GM12864 (cell line): ENCODE results near the gene TDRD3.
"Not testable (repeated sequence)": the region's sequence is repeated elsewhere in the genome, so short reads cannot be mapped to it uniquely, and the experiment has no call there.

Experiments used
- DNase-seq: peaks from one replicate; pipeline ENCODE4 v3.0.0-alpha.2; 2011; ENCODE audit warnings: low read depth
- H3K4me3 ChIP-seq: 2 replicates; pipeline ENCODE4 v1.5.1; 2011; ENCODE audit warnings: mild to moderate bottlenecking, low read depth, low read length, control low read depth
- CTCF ChIP-seq: IDR thresholded peaks from 2 replicates; pipeline ENCODE4 v1.5.1; 2011; ENCODE audit warnings: low read depth, mild to moderate bottlenecking, moderate library complexity, low read length, control low read depth, inconsistent platforms; ENCODE audit errors: missing control alignments

Gene TDRD3

GRCh38 chr13:60398379-60398891 is 1.4 kb downstream of the TDRD3 start:
- TF ChIP-seq CTCF: no peak
- no peak for DNase-seq
- peak overlapping the region; percentile 68 for H3K4me3 ChIP-seq

- H3K4me3 ChIP-seq: peak overlapping the region; percentile 68; the same call in 1 of the 2 replicates
- DNase-seq: no peak
Observed at GRCh38 chr13:60398907-60399589, 2.0 kb downstream of the TDRD3 start.

GRCh38 chr13:60402022-60402421 is 5.0 kb downstream of the TDRD3 start:
- no peak overlapping the region for H3K4me3 ChIP-seq
- no peak for TF ChIP-seq CTCF
- no peak for DNase-seq

More at GRCh38 chr13:60398907-60399589, 2.0 kb downstream of the TDRD3 start:
- TF ChIP-seq CTCF: no peak

- no peak for TF ChIP-seq CTCF
- DNase-seq: no peak
- H3K4me3 ChIP-seq: no peak overlapping the region
Observed at GRCh38 chr13:60407095-60407494, 10.1 kb downstream of the TDRD3 start.

- not testable (repeated sequence) for DNase-seq
Observed at GRCh38 chr13:60407852-60408251, 10.8 kb downstream of the TDRD3 start.

GRCh38 chr13:60409574-60410292 is 12.7 kb downstream of the TDRD3 start:
- DNase-seq, H3K4me3 ChIP-seq: not testable (repeated sequence)

More at GRCh38 chr13:60407852-60408251, 10.8 kb downstream of the TDRD3 start:
- not testable (repeated sequence) for H3K4me3 ChIP-seq

- DNase-seq: no peak
- no peak for TF ChIP-seq CTCF
- no peak overlapping the region for H3K4me3 ChIP-seq
Observed at GRCh38 chr13:60410299-60410698, 13.3 kb downstream of the TDRD3 start.

- DNase-seq: no peak
- TF ChIP-seq CTCF: no peak
- H3K4me3 ChIP-seq: no peak overlapping the region
Observed at GRCh38 chr13:60411464-60411863, 14.4 kb downstream of the TDRD3 start.
